WTC11 (cell line): ENCODE data around the gene NSUN4. TPM values are rescaled to one million over a fixed set of nuclear protein-coding genes. Genes with fewer than 3 reads are reported as not detected.

Experiments used
- ATF1 ChIP-seq: sonication (generic); formaldehyde crosslinking; IDR thresholded peaks from 2 replicates; pipeline ENCODE4 v1.8.1; 2023; ENCODE audit warnings: mild to moderate bottlenecking, moderate library complexity, missing genetic modification reagents
- ATF6 ChIP-seq: sonication (generic); formaldehyde crosslinking; IDR thresholded peaks from 2 replicates; pipeline ENCODE4 v1.8.1; 2023; ENCODE audit warnings: mild to moderate bottlenecking, missing genetic modification reagents
- CDX4 ChIP-seq: fragments of 250-450 bp; sonication (Bioruptor Pico); IDR thresholded peaks from 2 replicates; pipeline ENCODE4 v1.9.0; 2021; ENCODE audit warnings: moderate library complexity, mild to moderate bottlenecking, inconsistent platforms, borderline replicate concordance
- CREB1 ChIP-seq: sonication (generic); formaldehyde crosslinking; IDR thresholded peaks from 2 replicates; pipeline ENCODE4 v1.8.0; 2023; ENCODE audit warnings: mild to moderate bottlenecking, missing genetic modification reagents
- E2F4 ChIP-seq: sonication (generic); formaldehyde crosslinking; IDR thresholded peaks from 2 replicates; pipeline ENCODE4 v1.8.1; 2022; ENCODE audit warnings: low read depth, mild to moderate bottlenecking, moderate library complexity, missing genetic modification reagents, borderline replicate concordance
- EMX1 ChIP-seq: fragments of 250-450 bp; sonication (Bioruptor Pico); IDR thresholded peaks from 2 replicates; pipeline ENCODE4 v1.8.0; 2021; ENCODE audit warnings: mild to moderate bottlenecking
- ESRRA ChIP-seq: sonication (generic); formaldehyde crosslinking; IDR thresholded peaks from 2 replicates; pipeline ENCODE4 v1.8.1; 2022; ENCODE audit warnings: mild to moderate bottlenecking, missing genetic modification reagents, borderline replicate concordance
- FOXP1 ChIP-seq: sonication (generic); formaldehyde crosslinking; IDR thresholded peaks from 2 replicates; pipeline ENCODE4 v1.8.0; 2022; ENCODE audit warnings: missing genetic modification reagents, mild to moderate bottlenecking, moderate library complexity, borderline replicate concordance
- GRHL2 ChIP-seq: fragments of 250-450 bp; sonication (Bioruptor Pico); IDR thresholded peaks from 2 replicates; pipeline ENCODE4 v1.8.0; 2022; ENCODE audit warnings: mild to moderate bottlenecking, moderate library complexity; ENCODE audit not compliant: insufficient replicate concordance, severe bottlenecking
- HMGXB4 ChIP-seq: sonication (generic); formaldehyde crosslinking; IDR thresholded peaks from 2 replicates; pipeline ENCODE4 v1.8.1; 2023; ENCODE audit warnings: mild to moderate bottlenecking, moderate library complexity, missing genetic modification reagents
- IRF1 ChIP-seq: sonication (generic); formaldehyde crosslinking; IDR thresholded peaks from 2 replicates; pipeline ENCODE4 v1.8.0; 2023; ENCODE audit warnings: missing genetic modification reagents
- MLX ChIP-seq: sonication (generic); formaldehyde crosslinking; IDR thresholded peaks from 2 replicates; pipeline ENCODE4 v1.8.1; 2023; ENCODE audit warnings: mild to moderate bottlenecking, missing genetic modification reagents, moderate library complexity
- PRDM15 ChIP-seq: sonication (generic); formaldehyde crosslinking; IDR thresholded peaks from 2 replicates; pipeline ENCODE4 v1.8.0; 2022; ENCODE audit warnings: missing genetic modification reagents
- PRRX2 ChIP-seq: fragments of 250-450 bp; sonication (Bioruptor Pico); IDR thresholded peaks from 2 replicates; pipeline ENCODE4 v1.8.0; 2021; ENCODE audit warnings: mild to moderate bottlenecking
- RELA ChIP-seq: sonication (generic); formaldehyde crosslinking; IDR thresholded peaks from 2 replicates; pipeline ENCODE4 v1.8.1; 2022; ENCODE audit warnings: missing genetic modification reagents, mild to moderate bottlenecking, borderline replicate concordance
- TP53 ChIP-seq: sonication (generic); formaldehyde crosslinking; IDR thresholded peaks from 2 replicates; pipeline ENCODE4 v1.8.1; 2023; ENCODE audit warnings: mild to moderate bottlenecking, missing genetic modification reagents
- ZBTB21 ChIP-seq: sonication (generic); formaldehyde crosslinking; IDR thresholded peaks from 2 replicates; pipeline ENCODE4 v1.8.1; 2023; ENCODE audit warnings: mild to moderate bottlenecking, missing genetic modification reagents, borderline replicate concordance
- ZNF416 ChIP-seq: fragments of 250-450 bp; sonication (Bioruptor Pico); IDR thresholded peaks from 2 replicates; pipeline ENCODE4 v1.9.0; 2021; ENCODE audit warnings: mild to moderate bottlenecking, inconsistent platforms
- ZNF423 ChIP-seq: fragments of 250-450 bp; sonication (Bioruptor Pico); IDR thresholded peaks from 2 replicates; pipeline ENCODE4 v2.1.2; 2022; ENCODE audit warnings: mild to moderate bottlenecking, moderate library complexity
- ZNF512 ChIP-seq: sonication (generic); formaldehyde crosslinking; IDR thresholded peaks from 2 replicates; pipeline ENCODE4 v1.8.1; 2022; ENCODE audit warnings: missing genetic modification reagents, borderline replicate concordance
- ZNF532 ChIP-seq: fragments of 250-450 bp; sonication (Bioruptor Pico); IDR thresholded peaks from 2 replicates; pipeline ENCODE4 v1.9.0; 2021; ENCODE audit warnings: mild to moderate bottlenecking, borderline replicate concordance
- total RNA-seq: library from RNA; stranded (reverse); gene quantifications from 3 replicates; pipeline ENCODE4 v1.2.3, GENCODE V29; 2021

Gene NSUN4
- total RNA-seq, 1 experiment from 2014 or later: 22.6 TPM

- TF ChIP-seq ZNF532 (CRISPR knock-in tag) (no peak), EMX1 (CRISPR knock-in tag) (no peak), PRDM15 (peak; percentile 100), ZNF512 (CRISPR knock-in tag) (no peak), ATF6 (no peak), CDX4 (no peak), FOXP1 (peak; percentile 98), PRRX2 (CRISPR knock-in tag) (no peak), ZNF423 (CRISPR knock-in tag) (no peak), HMGXB4 (peak; percentile 70), E2F4 (CRISPR knock-in tag) (peak; percentile 67; the same call in 1 of the 2 replicates), MLX (CRISPR knock-in tag) (no peak), ATF1 (CRISPR knock-in tag) (no peak), TP53 (CRISPR knock-in tag) (peak; percentile 88; the same call in 1 of the 2 replicates), ZNF416 (CRISPR knock-in tag) (no peak), ESRRA (CRISPR knock-in tag) (peak; percentile 96), CREB1 (CRISPR knock-in tag) (no peak), IRF1 (CRISPR knock-in tag) (no peak), ZBTB21 (no peak), RELA (peak; percentile 91), GRHL2 (CRISPR knock-in tag) (no peak)
Observed at GRCh38 chr1:46394108-46394871, 53.7 kb downstream of the NSUN4 start, which contains the start of gene FAAH (continued).
